H54 (cell line): ENCODE results near the gene CHI3L1.

ENCODE experiments used
- DNase-seq: peaks from one replicate; pipeline ENCODE4 v3.0.0; 2011; ENCODE audit warnings: low spot score, mixed read lengths; ENCODE audit not compliant: insufficient read length
- FAIRE-seq: peaks from 3 replicates; lab custom pipeline; 2011; peaks lifted over from hg19 to GRCh38; lab: Jason Lieb, UNC
- POLR2A ChIP-seq: IDR thresholded peaks from 2 replicates; pipeline ENCODE4 v1.6.1; 2011; ENCODE audit warnings: low read depth, mild to moderate bottlenecking, low read length

The CHI3L1 gene

GRCh38 chr1:203153051-203153988, 33.2 kb downstream of the CHI3L1 start:
- DNase-seq, result no peak
- FAIRE-seq, result no peak
- no peak for TF ChIP-seq POLR2A

GRCh38 chr1:203152158-203153034, 34.1 kb downstream of the CHI3L1 start:
- FAIRE-seq (no peak), DNase-seq (peak; percentile 93)
- no peak; the same call in 1 of the 2 replicates for TF ChIP-seq POLR2A

- no peak for FAIRE-seq
- no peak for DNase-seq
- no peak for TF ChIP-seq POLR2A
These were observed 34.9 kb downstream of the CHI3L1 start for GRCh38 chr1:203151362-203152157.

GRCh38 chr1:203150511-203151297, 35.8 kb downstream of the CHI3L1 start:
- no peak for FAIRE-seq
- TF ChIP-seq POLR2A, result no peak
- no peak for DNase-seq

- no peak for FAIRE-seq
- TF ChIP-seq POLR2A, result no peak
- no peak for DNase-seq
These were observed 37.2 kb downstream of the CHI3L1 start for GRCh38 chr1:203149188-203149840.

- DNase-seq (no peak), FAIRE-seq (no peak)
- no peak for TF ChIP-seq POLR2A
These were observed 37.9 kb downstream of the CHI3L1 start for GRCh38 chr1:203148579-203148978.

- DNase-seq, result no peak
- no peak for FAIRE-seq
- TF ChIP-seq POLR2A, result no peak
These were observed 38.4 kb downstream of the CHI3L1 start for GRCh38 chr1:203148127-203148526.

GRCh38 chr1:203147376-203147775, 39.1 kb downstream of the CHI3L1 start:
- FAIRE-seq (no peak), DNase-seq (no peak)
- TF ChIP-seq POLR2A, result no peak

- DNase-seq, result no peak
- TF ChIP-seq POLR2A, result no peak
- no peak for FAIRE-seq
These were observed 40.0 kb downstream of the CHI3L1 start for GRCh38 chr1:203146537-203146936.

- TF ChIP-seq POLR2A, result no peak
- FAIRE-seq (no peak), DNase-seq (no peak)
These were observed 40.5 kb downstream of the CHI3L1 start for GRCh38 chr1:203146042-203146369.

GRCh38 chr1:203145321-203146041, 41.0 kb downstream of the CHI3L1 start:
- TF ChIP-seq POLR2A, result no peak
- DNase-seq, result no peak

GRCh38 chr1:203144661-203145060, 41.8 kb downstream of the CHI3L1 start:
- FAIRE-seq, result no peak
- no peak for TF ChIP-seq POLR2A
- no peak for DNase-seq

More at GRCh38 chr1:203145321-203146041, 41.0 kb downstream of the CHI3L1 start:
- no peak for FAIRE-seq
